Astrocyte (in vitro differentiated cells and primary cell): ENCODE measurements around the gene PHF13.

Experiments used
- EZH2 ChIP-seq: IDR thresholded peaks from 2 replicates; pipeline ENCODE4 v1.6.1; 2012; ENCODE audit warnings: mild to moderate bottlenecking, low read length, inconsistent platforms; ENCODE audit not compliant: insufficient read depth
- TF ChIP-seq, protein P1 (sequence below): IDR thresholded peaks from 2 replicates; pipeline ENCODE4 v1.5.1; 2011; ENCODE audit warnings: low read depth, mild to moderate bottlenecking, inconsistent platforms, low read length, moderate library complexity; ENCODE audit not compliant: insufficient read depth

DNA sequence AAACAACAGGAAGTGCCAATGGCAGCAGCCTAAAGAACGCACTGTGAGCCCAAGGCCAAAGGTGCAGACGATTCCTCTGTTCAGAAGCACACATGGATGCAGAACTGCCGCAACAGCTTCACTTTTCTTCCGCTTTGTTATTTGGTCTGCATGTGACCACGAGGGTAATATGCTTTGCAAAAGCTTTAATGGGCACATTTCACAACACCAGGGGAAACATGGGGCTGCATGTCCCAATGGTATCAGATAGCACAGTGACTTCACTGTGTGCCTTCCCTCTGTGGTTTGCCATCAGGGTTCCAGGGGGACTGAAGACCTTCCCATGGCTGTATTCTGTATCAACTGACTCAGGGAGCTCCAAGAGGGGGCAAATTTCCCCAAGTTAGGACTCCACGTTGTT lies 39.5 kb downstream of the PHF13 start:
- TF ChIP-seq EZH2, result no peak
- TF ChIP-seq, protein P1, sequence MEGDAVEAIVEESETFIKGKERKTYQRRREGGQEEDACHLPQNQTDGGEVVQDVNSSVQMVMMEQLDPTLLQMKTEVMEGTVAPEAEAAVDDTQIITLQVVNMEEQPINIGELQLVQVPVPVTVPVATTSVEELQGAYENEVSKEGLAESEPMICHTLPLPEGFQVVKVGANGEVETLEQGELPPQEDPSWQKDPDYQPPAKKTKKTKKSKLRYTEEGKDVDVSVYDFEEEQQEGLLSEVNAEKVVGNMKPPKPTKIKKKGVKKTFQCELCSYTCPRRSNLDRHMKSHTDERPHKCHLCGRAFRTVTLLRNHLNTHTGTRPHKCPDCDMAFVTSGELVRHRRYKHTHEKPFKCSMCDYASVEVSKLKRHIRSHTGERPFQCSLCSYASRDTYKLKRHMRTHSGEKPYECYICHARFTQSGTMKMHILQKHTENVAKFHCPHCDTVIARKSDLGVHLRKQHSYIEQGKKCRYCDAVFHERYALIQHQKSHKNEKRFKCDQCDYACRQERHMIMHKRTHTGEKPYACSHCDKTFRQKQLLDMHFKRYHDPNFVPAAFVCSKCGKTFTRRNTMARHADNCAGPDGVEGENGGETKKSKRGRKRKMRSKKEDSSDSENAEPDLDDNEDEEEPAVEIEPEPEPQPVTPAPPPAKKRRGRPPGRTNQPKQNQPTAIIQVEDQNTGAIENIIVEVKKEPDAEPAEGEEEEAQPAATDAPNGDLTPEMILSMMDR, result no peak
